Left lung (tissue), 10 donors: Measurements from ENCODE around the gene CDC42BPA. TPM values are rescaled to one million over a fixed set of nuclear protein-coding genes. Genes with fewer than 3 reads are reported as not detected.

ENCODE experiments used
- ATAC-seq: fragments of 200-7000 bp; cut with Tn5 transposase; one replicate; pipeline ENCODE4 v1.9.1; 2020; ENCODE audit warnings: moderate library complexity
- DNase-seq, 4 donors: peaks; one replicate each; pipeline ENCODE4 v3.0.0-alpha.2; 2013 to 2020
- H3K27ac ChIP-seq, 2 donors: fragments of 200-600 bp; sonication (generic) in 1 of 2; one replicate each; pipeline versions ENCODE4 v1.5.0 to v1.8.0; 2020 to 2021
- H3K27me3 ChIP-seq, 2 donors: fragments of 200-600 bp; sonication (generic) in 1 of 2; one replicate each; pipeline versions ENCODE4 v1.5.0 to v1.8.0; 2020 to 2021
- H3K36me3 ChIP-seq, 2 donors: fragments of 200-600 bp; sonication (generic) in 1 of 2; one replicate each; pipeline versions ENCODE4 v1.5.0 to v1.8.0; 2020 to 2021
- H3K4me1 ChIP-seq, 2 donors: fragments of 200-600 bp; one replicate each; pipeline ENCODE4 v1.8.0; 2021
- H3K4me3 ChIP-seq, 2 donors: fragments of 200-600 bp; sonication (generic) in 1 of 2; one replicate each; pipeline versions ENCODE4 v1.5.0 to v1.8.0; 2020 to 2021; ENCODE audit warnings: mild to moderate bottlenecking in 1 of 2
- H3K9me3 ChIP-seq, 2 donors: fragments of 200-600 bp; sonication (generic) in 1 of 2; one replicate each; pipeline versions ENCODE4 v1.5.0 to v1.8.0; 2020 to 2021
- intact Hi-C, 2 donors: fragments of 100-400 bp; cut with DNase I; formaldehyde crosslinking; loops; one replicate each; pipeline versions ENCODE4 v1.11.2 to v1.14.2; 2022
- polyA plus RNA-seq, 6 donors: library from polyadenylated mRNA; unstranded; fragments of 120-200 nt; gene quantifications; one replicate each; pipeline ENCODE4 v1.2.1, GENCODE V29; 2013; ENCODE audit not compliant: insufficient read length in 6 of 6
- total RNA-seq, 2 donors: library from RNA; stranded (reverse); fragmentation: NEBNext Ultra II Directional; extraction: Animal tissue kit (Norgen Biotek cat#: 25700); gene quantifications; one replicate each; pipeline ENCODE4 v1.2.1, GENCODE V29; 2021
- TF ChIP-seq, protein P1 (sequence below), 2 donors: fragments of 200-600 bp; sonication (generic) in 1 of 2; IDR thresholded peaks; one replicate each; pipeline versions ENCODE4 v1.5.0 to v1.8.0; 2021; ENCODE audit warnings: antibody characterized with exemption in 2 of 2
- donor health status: DM: no; HTN: yes; CAD: no.
- donor health status: DM: no; HTN: no; CAD: no.

The CDC42BPA gene
- total and polyA plus RNA-seq, 8 donors: 35.8 to 49.0 (median 43.4) TPM

- ATAC-seq: peak; percentile 21
- H3K27me3 ChIP-seq: no peaks in the 10 kb centered on the region
Measured at GRCh38 chr1:226990133-226990716, 328.1 kb downstream of the CDC42BPA start.

GRCh38 chr1:226989085-226989920, 329.0 kb downstream of the CDC42BPA start:
- no peaks in the 10 kb centered on the region for H3K27me3 ChIP-seq
- ATAC-seq (peak; percentile 29), DNase-seq (no peak)
- H3K9me3 ChIP-seq: no peaks in the 10 kb centered on the region
- no peak overlapping the region for H3K4me3 ChIP-seq
- H3K27ac ChIP-seq: peak overlapping the region; percentile 2 to 75
- intact Hi-C loops: no loop called here
- H3K4me1 ChIP-seq: peaks cover 12 to 35% of the 10 kb centered on the region in 2 donors
- peaks cover 0 to 44% of the 10 kb centered on the region in 2 donors for H3K36me3 ChIP-seq
- TF ChIP-seq, protein P1, sequence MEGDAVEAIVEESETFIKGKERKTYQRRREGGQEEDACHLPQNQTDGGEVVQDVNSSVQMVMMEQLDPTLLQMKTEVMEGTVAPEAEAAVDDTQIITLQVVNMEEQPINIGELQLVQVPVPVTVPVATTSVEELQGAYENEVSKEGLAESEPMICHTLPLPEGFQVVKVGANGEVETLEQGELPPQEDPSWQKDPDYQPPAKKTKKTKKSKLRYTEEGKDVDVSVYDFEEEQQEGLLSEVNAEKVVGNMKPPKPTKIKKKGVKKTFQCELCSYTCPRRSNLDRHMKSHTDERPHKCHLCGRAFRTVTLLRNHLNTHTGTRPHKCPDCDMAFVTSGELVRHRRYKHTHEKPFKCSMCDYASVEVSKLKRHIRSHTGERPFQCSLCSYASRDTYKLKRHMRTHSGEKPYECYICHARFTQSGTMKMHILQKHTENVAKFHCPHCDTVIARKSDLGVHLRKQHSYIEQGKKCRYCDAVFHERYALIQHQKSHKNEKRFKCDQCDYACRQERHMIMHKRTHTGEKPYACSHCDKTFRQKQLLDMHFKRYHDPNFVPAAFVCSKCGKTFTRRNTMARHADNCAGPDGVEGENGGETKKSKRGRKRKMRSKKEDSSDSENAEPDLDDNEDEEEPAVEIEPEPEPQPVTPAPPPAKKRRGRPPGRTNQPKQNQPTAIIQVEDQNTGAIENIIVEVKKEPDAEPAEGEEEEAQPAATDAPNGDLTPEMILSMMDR (IDR thresholded peaks at IDR 0.05): no peak

More at GRCh38 chr1:226990133-226990716, 328.1 kb downstream of the CDC42BPA start:
- no peak overlapping the region for H3K4me3 ChIP-seq
- no peak for DNase-seq
- H3K27ac ChIP-seq: peak overlapping the region; percentile 26 to 75
- H3K9me3 ChIP-seq: no peaks in the 10 kb centered on the region
- H3K36me3 ChIP-seq: peaks cover 0 to 44% of the 10 kb centered on the region in 2 donors
- TF ChIP-seq, protein P1 (IDR thresholded peaks at IDR 0.05): no peak
- peaks cover 12 to 35% of the 10 kb centered on the region in 2 donors for H3K4me1 ChIP-seq
- intact Hi-C loops: no loop called here

GRCh38 chr1:226988334-226988666, 330.0 kb downstream of the CDC42BPA start:
- H3K4me3 ChIP-seq: no peak overlapping the region
- peaks cover 12 to 35% of the 10 kb centered on the region in 2 donors for H3K4me1 ChIP-seq
- no peaks in the 10 kb centered on the region for H3K9me3 ChIP-seq
- TF ChIP-seq, protein P1 (IDR thresholded peaks at IDR 0.05): no peak
- ATAC-seq: peak; percentile 89
- H3K36me3 ChIP-seq: peaks cover 0 to 48% of the 10 kb centered on the region in 2 donors
- intact Hi-C loops: no loop called here
- no peaks in the 10 kb centered on the region for H3K27me3 ChIP-seq
- DNase-seq: peak in 1 of 4 donors; percentile 74
- H3K27ac ChIP-seq: peak overlapping the region in 1 of 2 donors; percentile 33

DNA sequence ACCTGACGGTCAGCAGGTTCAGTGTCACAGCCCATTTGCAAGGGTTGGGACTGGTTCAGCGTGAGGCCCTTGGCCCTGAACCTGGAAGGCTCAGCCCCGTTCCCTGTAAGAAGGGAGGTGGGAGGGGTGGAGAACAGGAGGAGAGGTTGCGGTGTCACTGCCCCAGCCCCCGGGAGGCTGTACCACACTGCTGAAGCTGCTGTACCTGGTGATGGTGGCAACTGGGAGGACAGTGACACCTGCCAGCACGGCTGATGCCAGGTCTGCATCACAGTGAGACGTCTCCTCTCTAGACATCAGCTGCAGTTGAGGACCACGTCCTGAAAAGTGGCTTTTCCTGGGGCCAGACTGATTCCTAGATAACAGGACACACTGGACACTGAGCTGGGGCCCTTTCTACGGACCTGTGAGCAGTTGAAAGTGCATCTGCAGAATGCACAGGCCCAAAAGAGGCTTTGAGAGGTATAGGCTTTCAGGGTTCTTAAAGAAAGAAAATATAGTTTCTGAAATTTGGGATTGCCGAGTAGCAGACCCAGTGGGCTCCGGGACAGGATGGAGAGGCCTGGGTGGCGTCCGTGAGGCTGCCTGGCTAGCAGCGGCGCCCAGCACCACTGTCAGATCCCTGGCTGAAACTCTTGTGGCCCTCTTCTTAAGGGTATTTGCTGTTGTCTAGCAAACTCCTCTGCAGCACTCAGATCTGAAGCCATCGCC, 330.5 kb downstream of the CDC42BPA start:
- no peak overlapping the region for H3K4me3 ChIP-seq
- H3K36me3 ChIP-seq: peaks cover 0 to 53% of the 10 kb centered on the region in 2 donors
- DNase-seq (no peak), ATAC-seq (peak; percentile 2)
- H3K9me3 ChIP-seq: no peaks in the 10 kb centered on the region
- H3K4me1 ChIP-seq: peaks cover 12 to 35% of the 10 kb centered on the region in 2 donors
- TF ChIP-seq, protein P1 (IDR thresholded peaks at IDR 0.05): no peak
- intact Hi-C loops: no loop called here
- no peaks in the 10 kb centered on the region for H3K27me3 ChIP-seq
- H3K27ac ChIP-seq: peak overlapping the region in 1 of 2 donors; percentile 33

GRCh38 chr1:226987179-226987536, 331.1 kb downstream of the CDC42BPA start:
- DNase-seq (no peak), ATAC-seq (peak; percentile 39)
- intact Hi-C loops: no loop called here
- Histone ChIP-seq H3K27ac (no peak overlapping the region), H3K27me3 (no peaks in the 10 kb centered on the region), H3K4me1 (peaks cover 12 to 35% of the 10 kb centered on the region in 2 donors), H3K4me3 (no peak overlapping the region), H3K36me3 (peaks cover 0 to 56% of the 10 kb centered on the region in 2 donors), H3K9me3 (no peaks in the 10 kb centered on the region)
- TF ChIP-seq, protein P1 (IDR thresholded peaks at IDR 0.05): no peak
